HepG2 (cell line): Measurements from ENCODE around the gene POU2F2. TPM values are rescaled to one million over a fixed set of nuclear protein-coding genes. Genes with fewer than 3 reads are reported as not detected.

Experiments
- CTCF ChIP-seq: sonication (generic); formaldehyde crosslinking; IDR thresholded peaks from 2 replicates; pipeline ENCODE4 v1.5.0; 2020; ENCODE audit warnings: mild to moderate bottlenecking, missing genetic modification reagents, moderate library complexity
- DRAP1 ChIP-seq: IDR thresholded peaks from 2 replicates; pipeline ENCODE4 v1.6.1; 2016; ENCODE audit warnings: missing genetic modification reagents, missing compliant biosample characterization
- HMG20A ChIP-seq: IDR thresholded peaks from 2 replicates; pipeline ENCODE4 v1.6.1; 2016; ENCODE audit warnings: borderline replicate concordance
- MBNL3 ChIP-seq: fragments of 250-450 bp; sonication (Bioruptor Pico); conservative IDR thresholded peaks from 2 replicates; pipeline ENCODE4 v1.8.0; 2022; ENCODE audit warnings: mild to moderate bottlenecking, inconsistent platforms
- RFXANK ChIP-seq: IDR thresholded peaks from 2 replicates; pipeline ENCODE4 v1.6.1; 2016
- SAP130 ChIP-seq: IDR thresholded peaks from 2 replicates; pipeline ENCODE4 v1.6.1; 2016; ENCODE audit warnings: low read depth
- SRSF1 ChIP-seq: fragments of 200-400 bp; formaldehyde crosslinking; optimal IDR thresholded peaks from 2 replicates; pipeline ENCODE3; 2017; ENCODE audit warnings: mild to moderate bottlenecking, low read depth, low read length, moderate library complexity
- ZBTB14 ChIP-seq: sonication (generic); formaldehyde crosslinking; IDR thresholded peaks from 2 replicates; pipeline ENCODE4 v1.4.0; 2020; ENCODE audit warnings: missing genetic modification reagents
- ZBTB21 ChIP-seq: sonication (generic); formaldehyde crosslinking; IDR thresholded peaks from 2 replicates; pipeline ENCODE4 v1.4.0; 2020; ENCODE audit warnings: missing genetic modification reagents
- ZNF30 ChIP-seq: sonication (generic); formaldehyde crosslinking; IDR thresholded peaks from 2 replicates; pipeline ENCODE4 v1.5.0; 2020; ENCODE audit warnings: mild to moderate bottlenecking, missing genetic modification reagents
- ZNF407 ChIP-seq: sonication (generic); formaldehyde crosslinking; IDR thresholded peaks from one replicate; pipeline ENCODE4 v1.5.1; 2020; ENCODE audit warnings: mild to moderate bottlenecking, missing genetic modification reagents; ENCODE audit errors: not compliant biosample characterization
- ZNF609 ChIP-seq: sonication (generic); formaldehyde crosslinking; IDR thresholded peaks from 2 replicates; pipeline ENCODE4 v1.4.0; 2020; ENCODE audit warnings: mild to moderate bottlenecking, missing genetic modification reagents, borderline replicate concordance
- polyA plus RNA-seq, 8 experiments: library from polyadenylated mRNA; depleted of rRNA in 3 of 8; stranded (reverse) in 7 of 8; unstranded in 1 of 8; fragments of >200 nt; fragmentation: Illumina TruSeq in 4 of 8; extraction: Trizol in 4 of 8; gene quantifications; 2 replicates each; pipeline versions ENCODE4 v1.2.1 to v1.2.3, GENCODE V29; 2011 to 2016; ENCODE audit warnings: low read depth in 4 of 8, missing spikeins in 1 of 8, mixed read lengths in 1 of 8; ENCODE audit not compliant: insufficient read depth in 1 of 8
- total RNA-seq, 5 experiments: library from RNA; depleted of rRNA; stranded (reverse); fragments of >200 nt; fragmentation: Illumina TruSeq; extraction: Trizol; gene quantifications; 2 replicates each; pipeline ENCODE4 v1.2.3, GENCODE V29; 2016; ENCODE audit warnings: low read depth in 1 of 5

The POU2F2 gene
- total and polyA plus RNA-seq, 2 of the 13 experiments (the other 11 are each of a cell fraction or from before 2014, with no cell fraction given): 0.09 to 0.17 TPM

- peak; percentile 91 for TF ChIP-seq DRAP1
- TF ChIP-seq MBNL3 (CRISPR knock-in tag): no peak
- peak; percentile 79 for TF ChIP-seq RFXANK (CRISPR knock-in tag)
- TF ChIP-seq ZNF407: no peak
- TF ChIP-seq ZBTB14 (CRISPR knock-in tag): no peak
- TF ChIP-seq SAP130 (CRISPR knock-in tag): peak; percentile 69
- TF ChIP-seq SRSF1: peak; percentile 98
- no peak for TF ChIP-seq CTCF (CRISPR knock-in tag)
- 0 out of 2 replicates have a peak, but pooled peaks have one; percentile 14 for TF ChIP-seq ZNF609 (CRISPR knock-in tag)
- TF ChIP-seq ZBTB21 (CRISPR knock-in tag): peak; percentile 64; the same call in 1 of the 2 replicates
- TF ChIP-seq HMG20A: no peak
- no peak for TF ChIP-seq ZNF30 (CRISPR knock-in tag)
Measured at GRCh38 chr19:42075616-42076379, 56.4 kb downstream of the POU2F2 start, which contains the start of gene ZNF574 (continued).
